H54 (cell line): ENCODE results near the gene F10.
"Not testable (repeated sequence)": the region's sequence is repeated elsewhere in the genome, so short reads cannot be mapped to it uniquely, and the experiment has no call there.

ENCODE experiments used
- DNase-seq: peaks from one replicate; pipeline ENCODE4 v3.0.0; 2011; ENCODE audit warnings: low spot score, mixed read lengths; ENCODE audit not compliant: insufficient read length
- FAIRE-seq: peaks from 3 replicates; lab custom pipeline; 2011; peaks lifted over from hg19 to GRCh38; lab: Jason Lieb, UNC
- POLR2A ChIP-seq: IDR thresholded peaks from 2 replicates; pipeline ENCODE4 v1.6.1; 2011; ENCODE audit warnings: low read depth, mild to moderate bottlenecking, low read length

The F10 gene

GRCh38 chr13:113160983-113161382, 38.4 kb downstream of the F10 start:
- FAIRE-seq: no peak
- no peak for DNase-seq
- TF ChIP-seq POLR2A: no peak

DNA sequence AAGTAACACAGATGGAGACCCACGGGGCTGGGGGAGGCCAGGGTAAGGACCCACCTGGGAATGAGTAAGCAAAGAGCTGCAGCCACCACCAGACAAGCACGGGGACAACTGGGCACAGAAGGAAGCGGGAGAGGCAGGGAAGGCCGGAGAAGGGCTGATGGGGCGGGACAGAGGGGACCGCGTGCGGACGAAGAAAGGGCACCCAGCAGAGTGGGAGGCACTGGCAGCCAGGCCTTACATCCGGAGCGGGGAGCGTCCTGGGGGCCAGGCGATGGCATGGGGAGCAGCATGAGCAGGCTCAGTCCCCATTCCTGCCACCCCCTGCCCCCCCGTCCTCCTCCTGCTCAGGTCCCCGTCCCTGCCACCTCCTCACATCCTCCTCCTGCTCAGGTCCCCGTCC, 38.8 kb downstream of the F10 start:
- no peak for FAIRE-seq
- DNase-seq: no peak
- TF ChIP-seq POLR2A: no peak

- not testable (repeated sequence) for FAIRE-seq, DNase-seq
Measured at GRCh38 chr13:113161975-113162374, 39.4 kb downstream of the F10 start.

- DNase-seq (no peak), FAIRE-seq (no peak)
- TF ChIP-seq POLR2A: no peak
Measured at GRCh38 chr13:113162783-113163685, 40.4 kb downstream of the F10 start.

- TF ChIP-seq POLR2A: no peak
- DNase-seq (no peak), FAIRE-seq (no peak)
Measured at GRCh38 chr13:113164492-113164891, 41.9 kb downstream of the F10 start.

- no peak for DNase-seq
- TF ChIP-seq POLR2A: no peak
- no peak for FAIRE-seq
Measured at GRCh38 chr13:113166266-113166665, 43.7 kb downstream of the F10 start.

DNA sequence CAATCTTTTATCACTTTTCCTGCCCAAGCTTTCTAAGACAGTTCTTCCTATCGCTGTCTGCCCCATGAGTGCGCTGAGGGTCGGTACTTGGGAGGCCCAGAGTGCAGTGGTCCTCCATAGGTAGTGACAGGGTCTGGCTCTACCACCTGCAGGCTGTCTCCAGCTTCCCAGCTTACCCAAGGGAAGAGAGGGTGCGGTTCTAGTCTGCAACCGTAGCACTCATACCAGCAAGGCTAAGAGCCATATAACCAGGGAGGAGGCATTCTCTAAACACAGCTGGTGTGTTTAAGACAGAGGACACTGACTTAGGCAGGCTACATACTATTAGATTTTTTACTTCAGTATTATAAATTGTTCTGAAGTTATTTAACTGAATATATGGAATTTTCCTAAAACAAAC, 44.1 kb downstream of the F10 start:
- FAIRE-seq: no peak
- no peak for DNase-seq
- no peak for TF ChIP-seq POLR2A

DNA sequence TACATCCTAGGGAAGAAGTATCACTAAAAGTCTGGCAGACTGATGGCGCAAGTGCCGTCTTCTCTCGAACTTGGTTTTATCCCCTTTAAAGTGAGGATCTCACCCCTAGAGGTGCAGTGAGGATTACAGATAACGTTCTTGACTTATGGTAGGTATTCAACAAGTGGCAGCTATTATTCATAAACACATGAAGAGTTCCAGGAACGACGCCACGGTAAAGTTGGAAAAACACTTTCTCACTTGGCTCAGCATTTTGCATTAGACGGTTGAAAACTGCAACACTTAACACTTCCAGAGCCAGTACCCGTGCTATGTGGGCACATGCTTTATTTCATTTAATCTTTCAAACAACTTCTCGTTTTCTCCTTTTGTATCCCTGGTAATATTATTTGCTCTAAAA, 44.6 kb downstream of the F10 start:
- no peak for FAIRE-seq
- no peak for DNase-seq
- TF ChIP-seq POLR2A: no peak

DNA sequence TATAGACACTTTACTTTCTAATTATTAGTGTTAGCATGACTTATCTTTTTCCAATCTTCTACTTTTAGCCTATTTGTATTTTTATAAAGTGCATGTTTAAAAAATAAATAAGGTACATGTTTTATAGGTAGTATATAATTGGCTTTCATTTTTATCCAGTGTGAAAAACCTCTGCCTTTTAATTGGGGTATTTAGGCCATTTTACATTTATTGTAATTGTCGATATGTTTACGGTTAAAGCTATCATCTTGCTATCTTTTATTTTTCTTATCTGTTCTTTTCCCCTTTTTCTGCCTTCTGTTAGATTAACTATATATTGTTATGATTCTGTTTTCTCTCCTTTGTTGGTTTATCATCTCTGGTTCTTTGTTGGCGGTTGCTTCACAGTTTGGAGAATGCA, 45.0 kb downstream of the F10 start:
- FAIRE-seq (no peak), DNase-seq (no peak)
- no peak for TF ChIP-seq POLR2A

DNA sequence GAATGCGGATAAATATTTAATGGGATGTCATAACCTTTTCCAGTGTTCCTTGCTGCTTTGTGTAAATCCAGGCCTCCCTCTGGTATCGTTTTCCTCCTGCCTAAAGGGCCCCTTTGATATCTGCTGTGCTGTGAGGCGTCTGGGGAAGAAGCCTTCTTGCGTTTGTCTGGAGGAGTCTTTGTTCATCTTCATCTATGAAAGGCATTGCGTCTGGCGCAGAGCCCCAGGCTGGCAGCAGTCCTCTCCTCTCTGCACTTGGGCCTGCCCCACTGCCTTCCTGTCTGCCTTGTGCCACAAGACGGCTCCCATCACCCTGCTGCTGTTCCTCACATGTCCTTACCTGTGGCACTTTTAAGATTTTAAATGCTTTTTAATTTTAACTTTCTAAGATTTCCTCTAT, 45.6 kb downstream of the F10 start:
- DNase-seq (no peak), FAIRE-seq (no peak)
- TF ChIP-seq POLR2A: no peak

GRCh38 chr13:113169277-113170272, 47.0 kb downstream of the F10 start:
- FAIRE-seq (no peak), DNase-seq (no peak)
- TF ChIP-seq POLR2A: no peak

DNA sequence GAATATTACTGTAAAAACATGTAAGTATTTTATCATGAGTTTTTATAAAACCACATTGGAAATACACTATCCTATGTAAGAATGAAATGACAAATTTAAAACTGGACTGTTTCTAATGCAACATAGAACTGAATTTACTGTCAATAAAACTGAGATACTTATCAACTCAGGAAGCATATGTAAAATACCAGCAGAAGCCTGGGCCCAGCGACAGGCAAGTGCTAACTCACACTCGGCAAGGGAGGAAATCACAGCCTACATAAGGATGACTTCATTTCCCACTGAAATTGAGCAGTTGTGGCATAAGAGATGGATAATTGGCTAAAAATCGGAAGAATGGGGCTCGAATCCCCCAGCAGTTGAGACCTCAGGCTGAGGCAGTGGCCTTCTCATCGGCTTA, 47.9 kb downstream of the F10 start:
- DNase-seq: no peak
- FAIRE-seq: no peak

DNA sequence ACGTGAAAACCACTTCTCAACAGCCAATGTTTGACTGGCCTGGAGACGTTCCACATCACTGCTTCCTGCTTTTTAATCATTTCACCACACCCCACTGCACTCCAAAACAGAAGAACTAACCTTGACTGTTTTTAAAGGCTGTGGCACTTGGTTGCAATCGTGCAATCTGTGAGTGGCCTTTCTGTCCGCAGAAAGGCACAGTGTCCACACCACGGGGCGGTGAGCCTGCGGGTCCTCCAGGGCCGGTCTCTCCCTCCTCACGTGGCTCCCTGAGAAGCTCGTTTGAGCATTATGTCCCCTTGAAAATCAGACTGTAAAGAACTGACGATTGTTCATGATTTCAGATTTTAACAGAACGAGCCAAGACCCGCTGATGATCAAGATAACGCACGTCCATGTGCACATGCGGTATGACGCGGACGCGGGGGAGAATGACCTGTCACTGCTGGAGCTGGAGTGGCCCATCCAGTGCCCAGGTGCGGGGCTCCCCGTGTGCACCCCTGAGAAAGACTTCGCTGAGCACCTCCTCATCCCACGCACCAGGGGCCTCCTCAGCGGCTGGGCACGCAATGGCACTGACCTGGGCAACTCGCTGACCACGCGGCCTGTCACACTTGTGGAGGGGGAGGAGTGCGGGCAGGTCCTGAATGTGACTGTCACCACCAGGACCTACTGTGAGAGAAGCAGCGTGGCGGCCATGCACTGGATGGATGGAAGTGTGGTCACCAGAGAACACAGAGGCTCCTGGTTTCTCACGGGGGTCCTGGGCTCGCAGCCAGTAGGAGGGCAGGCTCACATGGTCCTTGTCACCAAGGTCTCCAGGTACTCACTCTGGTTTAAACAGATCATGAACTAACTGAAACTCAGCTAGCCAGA, 48.9 kb downstream of the F10 start:
- FAIRE-seq (no peak), DNase-seq (no peak)
- TF ChIP-seq POLR2A: no peak

More for the DNA sequence above, 47.9 kb downstream of the F10 start:
- TF ChIP-seq POLR2A: no peak
